Keratinocyte (primary cell): ENCODE data around the gene RAD21L1. TPM values are rescaled to one million over a fixed set of nuclear protein-coding genes. Genes with fewer than 3 reads are reported as not detected.

Source experiments
- DNase-seq: peaks from one replicate; pipeline ENCODE4 v3.0.0-alpha.2; 2011; ENCODE audit warnings: low read depth, missing footprints, low spot score
- FAIRE-seq: peaks from 2 replicates; lab custom pipeline; 2011; peaks lifted over from hg19 to GRCh38; lab: Jason Lieb, UNC
- H2AFZ ChIP-seq: 2 replicates; pipeline ENCODE4 v1.6.0; 2012; ENCODE audit warnings: low read length, control low read depth, inconsistent platforms; ENCODE audit not compliant: control insufficient read depth
- H3K27ac ChIP-seq: 2 replicates; pipeline ENCODE4 v1.5.1; 2011; ENCODE audit warnings: low read length; ENCODE audit not compliant: control insufficient read depth, insufficient read depth
- H3K27me3 ChIP-seq: 3 replicates; pipeline ENCODE4 v1.6.0; 2011; ENCODE audit warnings: low read length; ENCODE audit not compliant: control insufficient read depth, insufficient read depth; ENCODE audit errors: extremely low read depth
- H3K36me3 ChIP-seq, 2 experiments: 2 replicates in 1 of 2; 3 replicates in 1 of 2; pipeline ENCODE4 v1.5.1; 2011; ENCODE audit warnings: low read length in 2 of 2, mild to moderate bottlenecking in 1 of 2; ENCODE audit not compliant: control insufficient read depth in 2 of 2, insufficient read depth in 2 of 2; ENCODE audit errors: extremely low read depth in 1 of 2
- H3K4me1 ChIP-seq: 3 replicates; pipeline ENCODE4 v1.5.1; 2011; ENCODE audit warnings: low read length; ENCODE audit not compliant: control insufficient read depth, insufficient read depth; ENCODE audit errors: extremely low read depth
- H3K4me2 ChIP-seq: 3 replicates; pipeline ENCODE4 v1.6.0; 2011; ENCODE audit warnings: low read depth, low read length; ENCODE audit not compliant: control insufficient read depth, insufficient read depth; ENCODE audit errors: extremely low read depth
- H3K4me3 ChIP-seq, 3 experiments: fragments of 200-600 bp in 1 of 3; sonication (generic) in 1 of 3; 2 replicates in 2 of 3; 3 replicates in 1 of 3; pipeline ENCODE4 v1.5.1; 2011 to 2016; ENCODE audit warnings: low read length in 3 of 3, mild to moderate bottlenecking in 3 of 3, control low read depth in 2 of 3, inconsistent platforms in 1 of 3, low read depth in 1 of 3, mixed read lengths in 1 of 3, mixed run types in 1 of 3, moderate library complexity in 1 of 3; ENCODE audit not compliant: control insufficient read depth in 2 of 3, insufficient read depth in 2 of 3; ENCODE audit errors: extremely low read depth in 1 of 3
- H3K79me2 ChIP-seq: 2 replicates; pipeline ENCODE4 v1.6.0; 2012; ENCODE audit warnings: low read length; ENCODE audit not compliant: control insufficient read depth, insufficient read depth
- H3K9ac ChIP-seq: 3 replicates; pipeline ENCODE4 v1.6.0; 2011; ENCODE audit warnings: low read length; ENCODE audit not compliant: control insufficient read depth, insufficient read depth; ENCODE audit errors: extremely low read depth
- H3K9me1 ChIP-seq: 3 replicates; pipeline ENCODE4 v1.6.0; 2011; ENCODE audit warnings: low read length; ENCODE audit not compliant: control insufficient read depth, insufficient read depth; ENCODE audit errors: extremely low read depth
- H3K9me3 ChIP-seq: 2 replicates; pipeline ENCODE4 v1.5.1; 2012; ENCODE audit warnings: low read depth, low read length; ENCODE audit not compliant: control insufficient read depth
- H4K20me1 ChIP-seq: 3 replicates; pipeline ENCODE4 v1.6.0; 2011; ENCODE audit warnings: low read length; ENCODE audit not compliant: control insufficient read depth, insufficient read depth; ENCODE audit errors: extremely low read depth
- EZH2 ChIP-seq: IDR thresholded peaks from one replicate; pipeline ENCODE4 v1.6.1; 2012; ENCODE audit warnings: inconsistent platforms, mild to moderate bottlenecking, low read length, moderate library complexity
- dilution Hi-C: fragments of 300-500 bp; cut with MboI; formaldehyde crosslinking; loops from one replicate; pipeline ENCODE4 v1.7.0; 2020; ENCODE audit warnings: low sequenced_read_pairs; ENCODE audit not compliant: extremely low pct_ligation_motif_present
- polyA plus RNA-seq, 5 experiments: library from polyadenylated mRNA; depleted of rRNA in 3 of 5; stranded (reverse) in 3 of 5; stranded (forward) in 1 of 5; unstranded in 1 of 5; fragments of >200 nt; gene quantifications; 1 replicate in 1 of 5; 2 replicates in 3 of 5; 3 replicates in 1 of 5; pipeline versions ENCODE4 v1.2.1 to v1.2.3, GENCODE V29; 2011 to 2012; ENCODE audit warnings: missing spikeins in 2 of 5, low read depth in 1 of 5, low replicate concordance in 1 of 5
- TF ChIP-seq, protein P1 (sequence below), 3 experiments: IDR thresholded peaks in 1 of 3; conservative IDR thresholded peaks in 1 of 3; optimal IDR thresholded peaks in 1 of 3; 2 replicates in 2 of 3; 3 replicates in 1 of 3; pipeline versions ENCODE3 to v1.5.1; 2011; ENCODE audit warnings: low read length in 3 of 3, mild to moderate bottlenecking in 3 of 3, moderate library complexity in 2 of 3, control low read depth in 1 of 3, inconsistent platforms in 1 of 3; ENCODE audit not compliant: insufficient read depth in 2 of 3; ENCODE audit errors: extremely low read depth in 1 of 3

Gene RAD21L1
- polyA plus RNA-seq, 1 donor (not counting 4 experiments of a cell fraction or from before 2014, with no cell fraction given), result not detected

DNA sequence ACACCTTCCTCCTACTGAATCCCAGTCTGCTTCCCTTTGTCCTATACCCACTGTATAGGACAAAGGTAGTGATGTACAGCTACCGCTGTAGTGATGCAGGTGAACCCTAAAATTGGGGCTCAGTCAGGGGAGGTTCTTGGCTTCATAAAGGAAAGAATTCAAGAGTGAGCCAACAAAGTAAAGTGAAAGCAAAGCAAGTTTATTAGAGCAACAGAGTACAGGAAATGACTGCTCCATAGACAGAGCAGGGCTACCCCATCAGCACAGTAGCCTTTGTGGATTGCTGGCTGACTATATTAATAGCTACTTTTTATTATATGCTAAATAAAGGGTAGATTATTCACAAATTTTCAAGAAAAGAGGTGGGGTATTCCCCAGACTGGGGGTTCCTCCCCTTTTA, 25.9 kb upstream of the RAD21L1 start:
- dilution Hi-C loops, result no loop called here

DNA sequence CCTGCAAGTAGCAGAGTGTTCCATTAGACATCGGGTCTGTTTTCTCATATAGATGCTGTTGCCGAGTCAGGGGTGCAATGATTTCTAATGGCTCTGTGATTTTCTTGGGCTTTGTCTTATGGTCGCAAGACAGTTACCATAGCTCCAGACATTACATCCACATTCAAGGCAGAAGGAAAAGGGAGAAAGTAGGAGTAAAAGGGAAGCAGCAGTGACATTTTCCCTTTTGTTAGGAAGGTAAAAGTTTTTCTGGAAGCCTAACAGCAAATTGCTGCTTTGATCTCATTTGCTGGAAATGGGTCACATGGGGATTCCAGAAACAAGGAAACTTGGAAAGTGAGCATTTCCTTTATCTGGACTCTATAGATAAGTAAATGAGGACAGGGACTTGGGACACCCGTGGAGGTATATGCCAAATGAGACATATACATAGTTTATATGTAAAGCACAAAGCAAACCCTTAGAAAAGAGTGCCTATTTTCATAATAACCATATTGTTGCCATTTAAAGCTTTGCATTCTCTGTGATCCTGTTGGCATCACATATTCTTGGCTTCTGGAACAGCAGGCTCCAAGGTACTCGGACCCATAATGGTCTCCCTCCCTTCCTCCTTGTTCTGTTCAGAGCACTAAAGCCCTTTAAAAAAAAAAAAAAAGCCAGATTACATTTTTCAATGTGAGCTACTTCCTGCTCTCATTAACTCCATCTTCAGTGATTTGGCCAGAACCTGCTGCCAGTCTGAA, 22.9 kb upstream of the RAD21L1 start, which contains the start of gene C20orf202:
TSS of gene C20orf202 (plus strand) at position 693 of the 743 bp plus-strand sequence. CDS start 132 bp downstream, outside the sequence.
- no peaks in the 10 kb centered on the region for H4K20me1 ChIP-seq
- no peaks in the 10 kb centered on the region for H3K9me3 ChIP-seq
- no peaks in the 10 kb centered on the region for H3K9me1 ChIP-seq
- no peaks in the 10 kb centered on the region for H3K79me2 ChIP-seq
- no peak within 1 kb of the TSS for H3K27ac ChIP-seq
- no peak within 1 kb of the TSS for H2AFZ ChIP-seq
- no peaks in the 10 kb centered on the region for H3K4me1 ChIP-seq
- H3K36me3 ChIP-seq, result no peaks in the 10 kb centered on the region
- TF ChIP-seq, protein P1, sequence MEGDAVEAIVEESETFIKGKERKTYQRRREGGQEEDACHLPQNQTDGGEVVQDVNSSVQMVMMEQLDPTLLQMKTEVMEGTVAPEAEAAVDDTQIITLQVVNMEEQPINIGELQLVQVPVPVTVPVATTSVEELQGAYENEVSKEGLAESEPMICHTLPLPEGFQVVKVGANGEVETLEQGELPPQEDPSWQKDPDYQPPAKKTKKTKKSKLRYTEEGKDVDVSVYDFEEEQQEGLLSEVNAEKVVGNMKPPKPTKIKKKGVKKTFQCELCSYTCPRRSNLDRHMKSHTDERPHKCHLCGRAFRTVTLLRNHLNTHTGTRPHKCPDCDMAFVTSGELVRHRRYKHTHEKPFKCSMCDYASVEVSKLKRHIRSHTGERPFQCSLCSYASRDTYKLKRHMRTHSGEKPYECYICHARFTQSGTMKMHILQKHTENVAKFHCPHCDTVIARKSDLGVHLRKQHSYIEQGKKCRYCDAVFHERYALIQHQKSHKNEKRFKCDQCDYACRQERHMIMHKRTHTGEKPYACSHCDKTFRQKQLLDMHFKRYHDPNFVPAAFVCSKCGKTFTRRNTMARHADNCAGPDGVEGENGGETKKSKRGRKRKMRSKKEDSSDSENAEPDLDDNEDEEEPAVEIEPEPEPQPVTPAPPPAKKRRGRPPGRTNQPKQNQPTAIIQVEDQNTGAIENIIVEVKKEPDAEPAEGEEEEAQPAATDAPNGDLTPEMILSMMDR (optimal IDR thresholded peaks at IDR 0.05 in 1 of 3, IDR thresholded peaks at IDR 0.05 in 1 of 3, conservative IDR thresholded peaks at IDR 0.05 in 1 of 3; ENCODE audit: extremely low read depth in 1 of 3, insufficient read depth in 2 of 3, low read length in 3 of 3), result no peak
- TF ChIP-seq EZH2, result no peak
- H3K4me2 ChIP-seq, result no peak within 1 kb of the TSS
- no peak for FAIRE-seq
- DNase-seq, result no peak
- no peak within 1 kb of the TSS for H3K4me3 ChIP-seq
- H3K27me3 ChIP-seq, result peaks cover 7% of the 10 kb centered on the region
- dilution Hi-C loops, result no loop called here
- H3K9ac ChIP-seq, result no peak within 1 kb of the TSS

More for the DNA sequence above, 25.9 kb upstream of the RAD21L1 start:
- Histone ChIP-seq H3K36me3 (no peaks in the 10 kb centered on the region), H3K4me3 (no peak overlapping the region), H3K4me2 (no peak overlapping the region), H3K27me3 (peaks cover 9% of the 10 kb centered on the region), H3K9me3 (no peaks in the 10 kb centered on the region), H3K79me2 (no peaks in the 10 kb centered on the region), H3K27ac (no peak overlapping the region), H3K4me1 (no peaks in the 10 kb centered on the region), H3K9ac (no peak overlapping the region), H4K20me1 (no peaks in the 10 kb centered on the region), H2AFZ (no peak overlapping the region), H3K9me1 (no peaks in the 10 kb centered on the region)
- TF ChIP-seq, protein P1 (optimal IDR thresholded peaks at IDR 0.05 in 1 of 3, IDR thresholded peaks at IDR 0.05 in 1 of 3, conservative IDR thresholded peaks at IDR 0.05 in 1 of 3; ENCODE audit: extremely low read depth in 1 of 3, insufficient read depth in 2 of 3, low read length in 3 of 3), result no peak
- TF ChIP-seq EZH2, result no peak
- DNase-seq (no peak), FAIRE-seq (peak; percentile 17)
